LNCaP clone FGC (cell line): ENCODE results near the gene SVOP.
A peak's percentile ranks its signal among the peaks of the same experiment; 100 is the strongest.
"Not testable (repeated sequence)": the region's sequence is repeated elsewhere in the genome, so short reads cannot be mapped to it uniquely, and the experiment has no call there.

Source experiments
- DNase-seq: peaks from one replicate; pipeline ENCODE4 v3.0.0-alpha.2; 2011; ENCODE audit warnings: low read depth
- H3K4me3 ChIP-seq: 2 replicates; pipeline ENCODE4 v1.5.1; 2011; ENCODE audit warnings: mild to moderate bottlenecking, low read depth, low read length, control low read depth
- TF ChIP-seq, protein P1 (sequence below): IDR thresholded peaks from 2 replicates; pipeline ENCODE4 v1.5.1; 2012; ENCODE audit warnings: mild to moderate bottlenecking; ENCODE audit not compliant: control insufficient read depth, insufficient read depth; ENCODE audit errors: extremely low read depth

Gene SVOP

DNA sequence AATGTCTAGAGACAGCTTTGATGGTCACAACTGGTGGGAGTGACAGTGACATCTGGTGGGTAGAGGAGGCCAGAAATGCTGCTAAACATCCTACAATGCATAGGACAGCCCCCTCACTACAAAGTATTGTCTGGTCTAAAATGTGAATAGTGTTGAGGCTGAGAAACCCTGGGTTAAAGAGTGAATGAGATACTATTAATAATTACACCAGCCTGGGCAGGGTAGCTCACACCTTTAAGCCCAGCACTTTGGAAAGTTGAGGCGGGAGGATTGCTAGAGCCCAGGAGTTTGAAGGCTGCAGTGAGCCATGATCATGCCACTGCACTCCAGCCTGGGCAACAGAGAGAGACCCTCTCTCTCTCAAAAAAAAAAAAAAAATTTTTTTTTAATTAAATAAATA is 11.1 kb downstream of the SVOP start:
- no peak overlapping the region for H3K4me3 ChIP-seq
- TF ChIP-seq, protein P1, sequence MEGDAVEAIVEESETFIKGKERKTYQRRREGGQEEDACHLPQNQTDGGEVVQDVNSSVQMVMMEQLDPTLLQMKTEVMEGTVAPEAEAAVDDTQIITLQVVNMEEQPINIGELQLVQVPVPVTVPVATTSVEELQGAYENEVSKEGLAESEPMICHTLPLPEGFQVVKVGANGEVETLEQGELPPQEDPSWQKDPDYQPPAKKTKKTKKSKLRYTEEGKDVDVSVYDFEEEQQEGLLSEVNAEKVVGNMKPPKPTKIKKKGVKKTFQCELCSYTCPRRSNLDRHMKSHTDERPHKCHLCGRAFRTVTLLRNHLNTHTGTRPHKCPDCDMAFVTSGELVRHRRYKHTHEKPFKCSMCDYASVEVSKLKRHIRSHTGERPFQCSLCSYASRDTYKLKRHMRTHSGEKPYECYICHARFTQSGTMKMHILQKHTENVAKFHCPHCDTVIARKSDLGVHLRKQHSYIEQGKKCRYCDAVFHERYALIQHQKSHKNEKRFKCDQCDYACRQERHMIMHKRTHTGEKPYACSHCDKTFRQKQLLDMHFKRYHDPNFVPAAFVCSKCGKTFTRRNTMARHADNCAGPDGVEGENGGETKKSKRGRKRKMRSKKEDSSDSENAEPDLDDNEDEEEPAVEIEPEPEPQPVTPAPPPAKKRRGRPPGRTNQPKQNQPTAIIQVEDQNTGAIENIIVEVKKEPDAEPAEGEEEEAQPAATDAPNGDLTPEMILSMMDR: no peak
- DNase-seq: no peak

DNA sequence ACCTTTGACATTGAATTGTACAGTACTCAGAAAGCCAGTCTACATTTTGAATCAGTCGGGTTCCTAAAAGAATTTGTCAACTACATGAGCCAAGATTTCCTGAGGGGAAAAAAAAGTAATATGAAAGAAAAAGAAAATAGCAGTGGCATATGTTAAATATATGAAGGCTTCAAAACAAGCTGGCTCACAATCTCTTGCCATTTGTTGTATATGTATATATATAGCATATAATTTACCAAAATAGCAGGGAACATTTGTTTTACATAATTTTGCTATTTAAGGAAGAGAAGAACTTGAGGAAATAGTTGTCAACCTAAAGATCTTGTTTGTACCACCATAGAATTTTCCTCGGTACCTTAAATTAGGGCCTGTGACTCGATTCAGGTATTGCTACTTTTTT is 16.9 kb downstream of the SVOP start:
- TF ChIP-seq, protein P1: no peak
- no peak for DNase-seq
- H3K4me3 ChIP-seq: no peak overlapping the region

DNA sequence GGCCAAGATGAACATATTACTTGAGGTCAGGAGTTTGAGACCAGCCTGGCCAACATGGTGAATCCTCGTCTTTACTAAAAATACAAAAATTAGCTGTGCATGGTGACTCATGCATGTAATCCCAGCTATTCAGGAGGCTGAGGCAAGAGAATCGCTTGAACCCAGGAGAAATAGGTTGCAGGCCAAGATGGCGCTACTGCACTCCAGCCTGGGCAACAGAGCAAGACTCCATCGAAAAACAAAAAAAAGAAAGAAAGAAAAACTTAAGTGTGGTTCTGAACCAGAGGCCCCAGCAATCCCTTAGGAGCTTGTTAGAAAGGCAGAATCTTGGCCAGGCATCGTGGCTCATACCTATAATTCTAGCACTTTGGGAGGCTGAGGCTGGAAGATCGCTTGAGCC is 24.5 kb downstream of the SVOP start:
- no peak overlapping the region for H3K4me3 ChIP-seq
- TF ChIP-seq, protein P1: no peak

DNA sequence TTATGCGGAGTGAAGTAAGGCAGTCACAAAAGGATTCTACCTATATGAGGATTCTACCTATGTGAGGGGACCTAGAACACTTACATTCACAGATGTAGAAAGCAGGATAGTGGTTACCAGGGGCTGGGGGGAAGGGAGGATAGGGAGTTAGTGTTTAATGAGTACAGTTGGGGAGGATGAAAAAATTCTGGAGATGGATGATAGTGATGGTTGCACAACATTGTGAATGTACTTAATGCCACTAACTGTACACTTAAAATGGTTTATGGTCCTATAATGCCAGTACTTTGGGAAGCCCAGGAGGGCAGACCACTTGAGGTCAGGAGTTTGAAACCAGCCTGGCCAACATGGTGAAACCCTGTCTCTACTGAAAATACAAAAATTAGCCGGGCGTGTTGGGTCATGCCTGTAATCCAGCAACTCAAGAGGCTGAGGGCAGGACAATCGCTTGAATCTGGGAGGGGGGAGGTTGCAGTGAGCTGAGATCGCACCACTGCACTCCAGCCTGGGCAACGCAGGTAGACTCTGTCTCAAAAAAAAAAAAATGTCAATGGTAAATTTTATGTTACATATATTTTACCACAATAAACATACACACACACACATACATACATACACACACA is 25.4 kb downstream of the SVOP start:
- H3K4me3 ChIP-seq: no peak overlapping the region
- TF ChIP-seq, protein P1: no peak
- DNase-seq: no peak

More for the DNA sequence above, 24.5 kb downstream of the SVOP start:
- no peak for DNase-seq

DNA sequence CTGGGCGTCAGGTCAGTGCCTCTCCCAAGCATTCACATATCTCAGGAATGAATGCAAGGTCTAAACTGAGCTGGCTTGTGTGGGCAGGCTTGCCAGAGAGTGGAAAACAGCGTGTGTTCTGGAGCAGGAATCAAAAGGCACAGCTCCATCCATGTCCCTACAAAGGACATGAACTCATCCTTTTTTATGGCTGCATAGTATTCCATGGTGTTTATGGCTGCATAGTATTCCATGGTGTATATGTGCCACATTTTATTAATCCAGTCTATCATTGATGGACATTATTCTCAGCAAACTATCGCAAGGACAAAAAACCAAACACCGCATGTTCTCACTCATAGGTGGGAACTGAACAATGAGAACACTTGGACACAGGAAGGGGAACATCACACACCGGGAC is 30.8 kb downstream of the SVOP start:
- not testable (repeated sequence) for H3K4me3 ChIP-seq, DNase-seq

DNA sequence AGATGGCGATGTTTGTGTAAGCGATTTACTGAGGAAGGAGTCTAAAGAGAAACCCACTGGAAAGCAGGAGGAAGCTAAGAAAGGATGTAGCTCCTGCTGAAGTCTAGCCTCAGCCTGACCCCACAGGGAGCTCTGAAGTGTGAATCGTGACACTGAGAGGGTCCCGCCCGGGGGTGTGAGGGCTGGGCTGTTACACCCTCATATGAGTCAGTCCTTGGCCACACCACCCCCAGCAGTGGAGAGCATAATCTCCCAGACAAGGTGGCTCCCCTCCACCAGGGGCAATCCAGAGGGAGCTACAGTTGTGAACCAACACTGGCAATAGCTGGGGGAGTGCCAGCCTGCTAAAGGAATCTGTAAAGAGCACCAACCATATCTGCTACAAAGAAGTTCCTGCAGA is 31.5 kb downstream of the SVOP start:
- H3K4me3 ChIP-seq: no peak overlapping the region
- TF ChIP-seq, protein P1: no peak
- no peak for DNase-seq

DNA sequence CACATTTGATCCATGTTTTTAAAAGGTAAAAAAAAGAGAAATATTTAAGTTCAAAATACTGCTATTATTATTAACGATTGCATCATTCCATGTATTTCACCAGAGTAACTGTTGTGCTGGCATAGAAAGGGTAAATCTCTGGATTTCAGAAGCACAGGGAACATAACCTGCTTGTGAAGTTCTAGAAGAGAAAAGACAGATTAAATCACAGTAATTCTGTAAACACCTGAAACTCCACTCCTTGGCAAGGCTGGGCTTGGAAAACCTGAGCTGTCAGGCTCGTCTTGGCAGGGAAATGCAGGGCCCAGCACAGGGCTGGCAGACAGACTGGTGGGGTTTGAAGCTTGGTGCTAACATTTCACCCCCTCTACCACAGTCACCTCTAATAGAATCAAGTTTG is 35.1 kb downstream of the SVOP start:
- peak; percentile 71 for DNase-seq
- TF ChIP-seq, protein P1: no peak
- no peak overlapping the region for H3K4me3 ChIP-seq
